GM10266 (cell line): ENCODE measurements around the gene PANX2.
"Not testable (repeated sequence)": the region's sequence is repeated elsewhere in the genome, so short reads cannot be mapped to it uniquely, and the experiment has no call there.

Experiments used
- DNase-seq: peaks from one replicate; pipeline ENCODE4 v3.0.0; 2012; ENCODE audit errors: extremely low spot score
- CTCF ChIP-seq: IDR thresholded peaks from 2 replicates; pipeline ENCODE4 v1.5.1; 2012; ENCODE audit warnings: mild to moderate bottlenecking, low read depth; ENCODE audit not compliant: control insufficient read depth, insufficient read depth; ENCODE audit errors: missing control alignments

The PANX2 gene

GRCh38 chr22:50200461-50201190 is 30.1 kb downstream of the PANX2 start, which contains the start of gene SELENOO:
Gene SELENOO (plus strand): TSS chr22:50201011. CDS start chr22:50201037, 26 bp downstream.
- DNase-seq = peak; percentile 100
- no peak for TF ChIP-seq CTCF

DNA sequence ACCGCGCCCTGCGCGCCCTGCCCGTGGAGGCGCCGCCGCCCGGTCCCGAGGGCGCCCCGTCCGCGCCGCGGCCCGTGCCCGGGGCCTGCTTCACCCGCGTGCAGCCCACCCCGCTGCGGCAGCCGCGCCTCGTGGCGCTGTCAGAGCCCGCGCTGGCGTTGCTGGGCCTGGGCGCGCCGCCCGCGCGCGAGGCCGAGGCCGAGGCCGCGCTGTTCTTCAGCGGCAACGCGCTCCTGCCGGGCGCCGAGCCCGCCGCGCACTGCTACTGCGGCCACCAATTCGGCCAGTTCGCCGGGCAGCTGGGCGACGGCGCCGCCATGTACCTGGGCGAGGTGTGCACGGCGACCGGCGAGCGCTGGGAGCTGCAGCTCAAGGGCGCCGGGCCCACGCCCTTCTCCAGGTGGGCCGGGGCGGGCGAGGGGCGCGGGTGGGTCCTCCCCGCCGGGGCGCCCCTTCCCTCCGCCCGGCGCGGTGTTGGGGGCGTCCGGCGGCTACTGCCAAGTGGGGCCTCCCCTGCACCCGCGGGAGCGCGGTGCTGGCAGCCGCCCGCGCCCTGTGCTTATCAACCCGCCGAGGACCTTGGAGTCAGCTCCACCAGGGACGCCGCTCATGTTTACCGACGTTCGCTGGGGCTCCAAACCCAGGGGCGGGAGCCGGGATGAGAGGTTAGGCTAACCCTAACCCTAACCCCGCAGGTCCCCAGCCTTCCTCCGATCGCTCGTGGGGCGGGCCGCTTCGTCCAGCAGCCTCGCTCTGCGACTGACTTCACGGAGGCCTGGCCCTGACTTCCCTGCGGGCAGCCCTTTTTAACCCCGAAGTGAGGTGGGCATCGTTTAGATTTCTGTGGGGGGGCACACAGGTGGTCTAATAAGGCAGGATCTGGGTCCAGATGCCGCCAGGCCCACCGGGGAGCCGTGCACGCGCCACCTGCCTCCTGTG is 30.9 kb downstream of the PANX2 start:
- DNase-seq = peak; percentile 66

DNA sequence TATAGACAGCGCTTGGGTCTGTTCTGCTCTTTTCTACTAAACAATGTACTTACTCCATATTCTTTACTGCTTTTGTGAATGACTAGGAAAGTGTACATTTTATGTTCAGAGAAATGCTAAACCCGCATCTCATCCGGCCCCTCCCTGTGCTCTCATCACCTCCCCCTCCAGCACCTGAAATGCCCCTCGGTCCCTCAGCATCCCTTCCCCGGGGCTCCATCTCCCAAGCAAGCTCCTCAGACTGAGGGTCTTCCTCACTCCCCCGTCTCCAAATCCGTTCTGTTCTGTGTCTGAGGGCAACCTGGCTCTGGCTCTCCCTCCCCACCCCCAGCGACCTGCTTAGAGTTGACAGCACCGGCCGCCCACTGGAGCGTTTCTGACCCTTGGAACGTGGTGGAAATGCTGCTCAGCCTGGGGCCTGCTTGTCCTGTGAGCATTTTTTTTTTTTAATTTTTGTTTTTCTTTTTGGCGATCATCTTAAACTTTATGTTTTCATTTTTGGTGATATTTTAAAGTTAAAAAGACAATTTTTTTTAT is 31.7 kb downstream of the PANX2 start:
- TF ChIP-seq CTCF = no peak
- no peak for DNase-seq

More for the DNA sequence above, 30.9 kb downstream of the PANX2 start:
- no peak for TF ChIP-seq CTCF

DNA sequence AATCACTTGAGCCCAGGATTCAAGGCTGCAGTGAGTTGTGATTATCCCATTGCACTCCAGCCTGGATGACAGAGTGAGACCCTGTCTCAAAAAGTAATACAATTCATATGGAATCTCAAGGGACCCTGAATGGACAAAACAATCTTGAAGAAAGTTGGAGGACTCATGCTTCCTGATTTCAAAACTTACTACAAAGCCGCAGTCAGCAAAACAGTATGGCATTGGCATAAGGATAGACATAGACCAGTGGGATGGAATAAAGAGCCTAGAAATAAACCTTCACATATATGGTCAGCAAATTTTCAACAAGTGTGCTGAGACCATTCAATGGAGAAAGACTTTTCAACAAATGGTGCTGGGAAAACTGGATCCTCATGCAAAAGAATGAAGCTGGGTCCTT is 32.8 kb downstream of the PANX2 start:
- DNase-seq = no peak
- TF ChIP-seq CTCF = no peak

DNA sequence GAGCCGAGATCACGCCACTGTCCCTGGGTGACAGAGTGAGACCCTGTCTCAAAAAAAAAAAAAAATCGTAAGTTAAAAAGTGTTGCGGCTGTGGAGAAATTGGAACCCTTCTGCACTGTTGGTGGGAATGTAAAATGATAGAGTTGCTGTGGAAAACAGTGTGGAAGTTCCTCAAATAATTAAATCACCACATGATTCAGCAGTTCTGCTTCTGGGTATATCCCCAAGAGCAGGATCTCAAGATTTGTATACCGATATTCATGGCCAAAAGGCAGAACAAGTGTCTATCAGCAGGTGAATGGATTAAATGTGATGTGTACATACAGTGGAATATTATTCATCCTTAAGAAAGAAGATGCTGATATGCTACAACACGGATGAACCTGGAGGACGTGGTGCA is 34.0 kb downstream of the PANX2 start:
- no peak for DNase-seq
- TF ChIP-seq CTCF = no peak

DNA sequence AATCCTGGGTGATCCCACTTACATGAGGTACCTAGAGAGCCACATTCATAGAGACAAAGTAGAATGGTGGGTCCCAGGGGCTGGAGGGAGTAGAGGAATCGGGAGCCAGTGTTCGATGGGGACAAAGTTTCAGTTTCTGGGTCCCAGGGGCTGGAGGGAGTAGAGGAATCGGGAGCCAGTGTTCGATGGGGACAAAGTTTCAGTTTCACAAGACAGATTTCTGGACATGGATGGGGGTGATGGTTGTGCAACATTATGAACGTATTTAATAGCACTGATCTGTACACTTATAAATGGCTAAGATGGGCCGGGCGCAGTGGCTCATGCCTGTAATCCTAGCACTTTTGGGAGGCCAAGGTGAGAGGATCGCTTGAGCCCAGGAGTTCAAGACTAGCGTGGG is 34.5 kb downstream of the PANX2 start:
- DNase-seq = not testable (repeated sequence)

DNA sequence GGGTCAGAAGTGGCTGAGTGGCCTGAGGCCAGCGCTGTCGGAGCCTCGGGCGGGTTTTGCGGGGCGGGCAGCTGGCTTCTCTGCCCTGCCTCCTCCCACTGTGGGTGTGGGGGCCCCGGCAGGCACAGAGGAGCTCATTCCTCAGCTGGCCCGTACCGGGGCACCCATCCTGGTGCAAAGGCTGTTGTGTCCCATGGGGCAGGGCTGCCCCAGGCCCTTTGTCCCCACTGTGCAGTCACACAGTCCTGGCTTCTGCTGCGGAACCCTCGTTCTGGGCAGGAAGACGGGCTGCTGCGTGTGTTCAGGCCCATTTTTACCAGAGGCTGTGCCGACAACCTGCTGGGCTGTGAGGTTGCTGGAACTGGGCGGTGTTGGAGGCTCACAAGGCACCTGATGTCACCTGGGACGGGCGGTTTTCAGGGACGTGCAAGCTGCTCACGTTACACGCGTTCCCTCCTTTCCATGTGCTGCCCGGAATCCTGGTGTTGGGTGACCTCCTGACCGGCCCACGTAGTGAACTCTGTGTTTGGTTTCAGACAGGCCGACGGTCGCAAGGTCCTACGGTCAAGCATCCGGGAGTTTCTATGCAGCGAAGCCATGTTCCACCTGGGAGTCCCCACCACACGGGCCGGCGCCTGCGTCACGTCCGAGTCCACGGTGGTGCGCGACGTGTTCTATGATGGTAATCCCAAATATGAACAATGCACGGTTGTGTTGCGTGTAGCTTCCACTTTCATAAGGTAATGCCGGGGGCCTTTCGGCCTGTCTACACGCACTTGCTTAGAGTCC is 35.4 kb downstream of the PANX2 start:
- TF ChIP-seq CTCF = no peak
- no peak for DNase-seq
